HEK293T (cell line): ENCODE measurements around the gene ZNF594.
"Not testable (repeated sequence)": the region's sequence is repeated elsewhere in the genome, so short reads cannot be mapped to it uniquely, and the experiment has no call there.

Experiments used
- CTCF ChIA-PET: fragments of 350-600 bp; formaldehyde crosslinking; extraction: SDS; loops from one replicate; lab custom pipeline; 2021; ENCODE audit warnings: antibody characterized with exemption, inconsistent platforms; lab: Yijun Ruan, JAX
- POLR2A ChIA-PET: fragments of 350-600 bp; formaldehyde crosslinking; extraction: SDS; loops from one replicate; lab custom pipeline; 2020; ENCODE audit warnings: antibody characterized with exemption, inconsistent platforms; lab: Yijun Ruan, JAX
- DNase-seq: peaks from one replicate; pipeline ENCODE4 v3.0.0; 2012; ENCODE audit warnings: mixed read lengths; ENCODE audit errors: extremely low spot score
- ARNT ChIP-seq: fragments of 450-650 bp; IDR thresholded peaks from 2 replicates; pipeline ENCODE4 v1.6.1; 2017; ENCODE audit warnings: mild to moderate bottlenecking
- BHLHE40 ChIP-seq: fragments of 450-650 bp; IDR thresholded peaks from 2 replicates; pipeline ENCODE4 v1.6.1; 2016; ENCODE audit warnings: mild to moderate bottlenecking, moderate library complexity, borderline replicate concordance
- CTBP1 ChIP-seq: fragments of 450-650 bp; IDR thresholded peaks from 2 replicates; pipeline ENCODE4 v1.6.1; 2016; ENCODE audit warnings: borderline replicate concordance
- ELF4 ChIP-seq: fragments of 450-650 bp; IDR thresholded peaks from 2 replicates; pipeline ENCODE4 v1.6.1; 2017; ENCODE audit warnings: antibody characterized with exemption
- FOXA1 ChIP-seq: fragments of 450-650 bp; IDR thresholded peaks from 2 replicates; pipeline ENCODE4 v1.6.1; 2016; ENCODE audit warnings: mild to moderate bottlenecking
- FOXK2 ChIP-seq: fragments of 450-650 bp; IDR thresholded peaks from 2 replicates; pipeline ENCODE4 v1.6.1; 2016; ENCODE audit warnings: mild to moderate bottlenecking
- FOXM1 ChIP-seq: fragments of 450-650 bp; IDR thresholded peaks from 2 replicates; pipeline ENCODE4 v1.6.1; 2017; ENCODE audit warnings: mild to moderate bottlenecking, borderline replicate concordance
- HDGF ChIP-seq: fragments of 450-650 bp; IDR thresholded peaks from 2 replicates; pipeline ENCODE4 v1.6.1; 2017; ENCODE audit warnings: antibody characterized with exemption, borderline replicate concordance
- L3MBTL2 ChIP-seq: fragments of 450-650 bp; conservative IDR thresholded peaks from 2 replicates; pipeline ENCODE4 v1.6.1; 2016; ENCODE audit warnings: mild to moderate bottlenecking
- LEF1 ChIP-seq: fragments of 450-650 bp; IDR thresholded peaks from 2 replicates; pipeline ENCODE4 v1.6.1; 2017; ENCODE audit warnings: mild to moderate bottlenecking, borderline replicate concordance
- NFRKB ChIP-seq: fragments of 450-650 bp; IDR thresholded peaks from 2 replicates; pipeline ENCODE4 v1.6.1; 2016; ENCODE audit warnings: mild to moderate bottlenecking, moderate library complexity
- PKNOX1 ChIP-seq: fragments of 450-650 bp; IDR thresholded peaks from 2 replicates; pipeline ENCODE4 v1.6.1; 2016
- SP1 ChIP-seq: fragments of 450-650 bp; IDR thresholded peaks from 2 replicates; pipeline ENCODE4 v1.6.1; 2017
- SUZ12 ChIP-seq: fragments of 450-650 bp; IDR thresholded peaks from 2 replicates; pipeline ENCODE4 v1.6.1; 2016; ENCODE audit warnings: mild to moderate bottlenecking
- TARDBP ChIP-seq: fragments of 450-650 bp; IDR thresholded peaks from 2 replicates; pipeline ENCODE4 v1.6.1; 2016
- ZNF384 ChIP-seq: fragments of 450-650 bp; IDR thresholded peaks from 2 replicates; pipeline ENCODE4 v1.6.1; 2016

ZNF594 gene

GRCh38 chr17:5191541-5192417, at the start of gene ZNF594:
Gene ZNF594 (minus strand): TSS chr17:5191868. CDS start chr17:5184256, 7,612 bp downstream.
- peak; percentile 98 for DNase-seq
- TF ChIP-seq LEF1: no peak
- TF ChIP-seq ELF4: peak; percentile 58; the same call in 1 of the 2 replicates
- TF ChIP-seq L3MBTL2: peak; percentile 67
- no peak for TF ChIP-seq HDGF
- TF ChIP-seq SP1: no peak
- 0 out of 2 replicates have a peak, but pooled peaks have one; percentile 47 for TF ChIP-seq FOXM1
- no peak for TF ChIP-seq BHLHE40
- ChIA-PET CTCF (interaction anchor here (0.6 to 0.8 kb wide), 2 partner anchors 155 to 183 kb away, joined by 3 read pairs; no protein-coding TSS in a partner anchor), POLR2A (interaction anchor here (0.6 to 1.4 kb wide), 4 partner anchors 9 to 275 kb away, joined by 3 read pairs; no protein-coding TSS in a partner anchor)

GRCh38 chr17:5239769-5240168, 48.1 kb upstream of the ZNF594 start:
- DNase-seq, CTCF ChIA-PET, POLR2A ChIA-PET: not testable (repeated sequence)

GRCh38 chr17:5238333-5238732, 46.7 kb upstream of the ZNF594 start:
- TF ChIP-seq HDGF (no peak), NFRKB (no peak)
- POLR2A ChIA-PET: no interaction called here
- DNase-seq: no peak
- CTCF ChIA-PET: no interaction called here

- TF ChIP-seq SP1 (no peak), L3MBTL2 (no peak), FOXK2 (no peak), FOXA1 (no peak), CTBP1 (no peak), SUZ12 (no peak), FOXM1 (no peak), LEF1 (no peak), BHLHE40 (no peak), ARNT (no peak), TARDBP (no peak), ZNF384 (no peak), PKNOX1 (no peak)
- CTCF ChIA-PET: interaction anchor here (0.6 kb wide), 3 partner anchors 12 to 290 kb away, joined by 3 to 4 read pairs (median 3); no protein-coding TSS in a partner anchor
- DNase-seq: peak; percentile 78
- POLR2A ChIA-PET: no interaction called here
These were observed 45.9 kb upstream of the ZNF594 start for GRCh38 chr17:5237541-5238016.

- TF ChIP-seq TARDBP (no peak), NFRKB (no peak), L3MBTL2 (no peak), ARNT (no peak), CTBP1 (no peak), SUZ12 (no peak)
- DNase-seq: no peak
- CTCF ChIA-PET: no interaction called here
- POLR2A ChIA-PET: no interaction called here
These were observed 45.4 kb upstream of the ZNF594 start for GRCh38 chr17:5236938-5237540.

- DNase-seq: no peak
- ChIA-PET POLR2A (no interaction called here), CTCF (no interaction called here)
These were observed 43.2 kb upstream of the ZNF594 start, which contains the start of gene SCIMP for GRCh38 chr17:5234645-5235576. Gene SCIMP (minus strand): TSS chr17:5234860. CDS start chr17:5234755, 105 bp downstream.

GRCh38 chr17:5233492-5233891, 41.8 kb upstream of the ZNF594 start:
- POLR2A ChIA-PET, CTCF ChIA-PET, DNase-seq: not testable (repeated sequence)

More at GRCh38 chr17:5234645-5235576, 43.2 kb upstream of the ZNF594 start, which contains the start of gene SCIMP:
- no peak for TF ChIP-seq PKNOX1
- no peak for TF ChIP-seq LEF1
- TF ChIP-seq NFRKB: no peak
- TF ChIP-seq FOXK2: no peak
- no peak for TF ChIP-seq ZNF384
- no peak for TF ChIP-seq HDGF
- TF ChIP-seq CTBP1: no peak
- no peak for TF ChIP-seq ELF4
